ENCODE results near the gene DONSON. TPM values are rescaled to one million over a fixed set of nuclear protein-coding genes. Genes with fewer than 3 reads are reported as not detected.
A peak's percentile ranks its signal among the peaks of the same experiment; 100 is the strongest.

The DONSON gene
- total and polyA plus RNA-seq, 9 of the 15 experiments (the other 6 are each of a cell fraction or from before 2014, with no cell fraction given) = 26.7 to 124 (median 62.6) TPM

GRCh38 chr21:33562389-33562788 is 26.1 kb downstream of the DONSON start (continued):
- TF ChIP-seq ZNF609 (CRISPR knock-in tag; IDR thresholded peaks at IDR 0.05; ENCODE audit: borderline replicate concordance) (no peak), NFXL1 (CRISPR knock-in tag; IDR thresholded peaks at IDR 0.05) (no peak), PBX2 (CRISPR knock-in tag; IDR thresholded peaks at IDR 0.05; ENCODE audit: low read depth) (no peak), PBX2 (tag; conservative IDR thresholded peaks at IDR 0.05; ENCODE audit: low read depth) (no peak), IFI16 (CRISPR knock-in tag; IDR thresholded peaks at IDR 0.05) (no peak), POLR2A (conservative IDR thresholded peaks at IDR 0.05) (0 out of 2 replicates have a peak, but pooled peaks have one; percentile 25), RERE (CRISPR knock-in tag; IDR thresholded peaks at IDR 0.05; ENCODE audit: borderline replicate concordance) (no peak), SIX5 (IDR thresholded peaks at IDR 0.05; ENCODE audit: borderline replicate concordance in 1 of 2, insufficient read depth in 1 of 2, low read depth in 1 of 2, low read length in 2 of 2) (no peak), ZNF282 (CRISPR knock-in tag; IDR thresholded peaks at IDR 0.05) (no peak), ZNF175 (CRISPR knock-in tag; IDR thresholded peaks at IDR 0.05; ENCODE audit: low read depth) (no peak), ZNF785 (CRISPR knock-in tag; IDR thresholded peaks at IDR 0.05) (no peak), LARP7 (IDR thresholded peaks at IDR 0.05) (no peak), POLR2G (IDR thresholded peaks at IDR 0.05; ENCODE audit: low read depth, low read length) (0 out of 2 replicates have a peak, but pooled peaks have one; percentile 37), RB1 (IDR thresholded peaks at IDR 0.05; ENCODE audit: low read depth) (no peak), POLR2B (IDR thresholded peaks at IDR 0.05; ENCODE audit: low read depth, partially characterized antibody) (peak; percentile 51), RUNX1 (IDR thresholded peaks at IDR 0.05; ENCODE audit: low read depth) (no peak), HLTF (IDR thresholded peaks at IDR 0.05) (no peak)
